Peyer's patch (tissue), 4 donors: Measurements from ENCODE around the gene MLH1. TPM values are rescaled to one million over a fixed set of nuclear protein-coding genes. Genes with fewer than 3 reads are reported as not detected.

Experiments used
- DNase-seq, 3 donors: peaks; one replicate each; pipeline ENCODE4 v3.0.0-alpha.2; 2017 to 2019
- H3K27ac ChIP-seq, 4 donors: fragments of 200-600 bp; sonication (generic); one replicate each; pipeline ENCODE4 v1.5.1; 2016 to 2019
- H3K27me3 ChIP-seq, 2 donors: fragments of 200-600 bp; sonication (generic); one replicate each; pipeline ENCODE4 v1.5.1; 2019
- H3K36me3 ChIP-seq, 3 donors: fragments of 200-600 bp; sonication (generic); one replicate each; pipeline ENCODE4 v1.5.1; 2016 to 2019
- H3K4me1 ChIP-seq, 4 donors: fragments of 200-600 bp; sonication (generic); one replicate each; pipeline ENCODE4 v1.5.1; 2016 to 2019
- H3K4me3 ChIP-seq, 4 donors: fragments of 200-600 bp; sonication (generic); 1 replicate in 3 of 4; 2 replicates in 1 of 4; pipeline ENCODE4 v1.5.1; 2016 to 2019; ENCODE audit warnings: mild to moderate bottlenecking in 1 of 4
- H3K9me3 ChIP-seq, 4 donors: fragments of 200-600 bp; sonication (generic); one replicate each; pipeline ENCODE4 v1.5.1; 2016 to 2019; ENCODE audit warnings: mild to moderate bottlenecking in 1 of 4
- CTCF ChIP-seq, 6 experiments: fragments of 450-650 bp in 4 of 6; fragments of 200-600 bp in 2 of 6; sonication (generic) in 1 of 6; IDR thresholded peaks; one replicate each; pipeline ENCODE4 v1.5.1; 2017 to 2019; ENCODE audit warnings: antibody characterized with exemption in 6 of 6, mild to moderate bottlenecking in 3 of 6, moderate library complexity in 1 of 6
- POLR2A ChIP-seq, 2 donors: fragments of 450-650 bp; IDR thresholded peaks; one replicate each; pipeline ENCODE4 v1.5.1; 2017; ENCODE audit warnings: antibody characterized with exemption in 2 of 2, mild to moderate bottlenecking in 2 of 2, moderate library complexity in 2 of 2
- total RNA-seq, 4 donors: library from RNA; depleted of rRNA; stranded (reverse); fragments of >200 nt; gene quantifications; one replicate each; pipeline ENCODE4 v1.1.0, GENCODE V29; 2016

MLH1 gene
- total RNA-seq, 4 donors from 2014 or later = 21.4 to 149 (median 27.4) TPM

- no peak overlapping the region for H3K4me3 ChIP-seq
- H3K9me3 ChIP-seq = no peaks in the 10 kb centered on the region
- H3K27ac ChIP-seq = no peak overlapping the region
- H3K4me1 ChIP-seq = no peaks in the 10 kb centered on the region
- no peak for TF ChIP-seq CTCF (IDR thresholded peaks at IDR 0.05)
- no peak for TF ChIP-seq POLR2A (IDR thresholded peaks at IDR 0.05)
- H3K27me3 ChIP-seq = no peaks in the 10 kb centered on the region
- no peak for DNase-seq
- peaks cover 0 to 43% (median 0%) of the 10 kb centered on the region in 3 donors for H3K36me3 ChIP-seq
These were observed 12.3 kb upstream of the MLH1 start for GRCh38 chr3:36981006-36981405.

GRCh38 chr3:36988356-36988755 is 5.0 kb upstream of the MLH1 start:
- peaks cover 0 to 42% (median 19%) of the 10 kb centered on the region in 4 donors for H3K4me1 ChIP-seq
- no peak for DNase-seq
- H3K27ac ChIP-seq = peak overlapping the region in 1 of 4 donors; percentile 13
- TF ChIP-seq CTCF (IDR thresholded peaks at IDR 0.05) = no peak
- TF ChIP-seq POLR2A (IDR thresholded peaks at IDR 0.05) = no peak
- no peak overlapping the region for H3K4me3 ChIP-seq
- H3K36me3 ChIP-seq = peaks cover 0 to 37% (median 0%) of the 10 kb centered on the region in 3 donors
- H3K27me3 ChIP-seq = no peaks in the 10 kb centered on the region
- H3K9me3 ChIP-seq = no peaks in the 10 kb centered on the region

- H3K9me3 ChIP-seq = no peaks in the 10 kb centered on the region
- peaks cover 0 to 42% (median 19%) of the 10 kb centered on the region in 4 donors for H3K4me1 ChIP-seq
- no peak for DNase-seq
- peak overlapping the region in 1 of 4 donors; percentile 18 for H3K27ac ChIP-seq
- no peaks in the 10 kb centered on the region for H3K27me3 ChIP-seq
- TF ChIP-seq POLR2A (IDR thresholded peaks at IDR 0.05) (no peak), CTCF (IDR thresholded peaks at IDR 0.05) (no peak)
- H3K36me3 ChIP-seq = peaks cover 0 to 31% (median 0%) of the 10 kb centered on the region in 3 donors
- peak overlapping the region in 1 of 4 donors; percentile 2 for H3K4me3 ChIP-seq
These were observed 4.3 kb upstream of the MLH1 start for GRCh38 chr3:36989005-36989404.

GRCh38 chr3:36989568-36989967 is 3.8 kb upstream of the MLH1 start:
- no peaks in the 10 kb centered on the region for H3K27me3 ChIP-seq
- H3K4me3 ChIP-seq = peak overlapping the region in 1 of 4 donors; percentile 2
- no peaks in the 10 kb centered on the region for H3K9me3 ChIP-seq
- DNase-seq = no peak
- peak overlapping the region in 1 of 4 donors; percentile 18 for H3K27ac ChIP-seq
- H3K36me3 ChIP-seq = peaks cover 0 to 25% (median 0%) of the 10 kb centered on the region in 3 donors
- peaks cover 0 to 47% (median 19%) of the 10 kb centered on the region in 4 donors for H3K4me1 ChIP-seq
- no peak for TF ChIP-seq POLR2A (IDR thresholded peaks at IDR 0.05)
- no peak for TF ChIP-seq CTCF (IDR thresholded peaks at IDR 0.05)

- Histone ChIP-seq H3K27ac (peak overlapping the region in 3 of 4 donors; percentile 95 to 100 (median 97)), H3K9me3 (no peaks in the 10 kb centered on the region)
These were observed 2.2 kb upstream of the MLH1 start for GRCh38 chr3:36991147-36991546.

More at GRCh38 chr3:36991147-36991546, 2.2 kb upstream of the MLH1 start:
- Histone ChIP-seq H3K27me3 (no peaks in the 10 kb centered on the region), H3K36me3 (peaks cover 0 to 20% (median 0%) of the 10 kb centered on the region in 3 donors), H3K4me3 (peak overlapping the region in 2 of 4 donors; percentile 64 to 69), H3K4me1 (peaks cover 0 to 49% (median 19%) of the 10 kb centered on the region in 4 donors)
- TF ChIP-seq POLR2A (IDR thresholded peaks at IDR 0.05) (no peak), CTCF (IDR thresholded peaks at IDR 0.05) (no peak)
- no peak for DNase-seq
